Measurements from ENCODE around the gene ZNF772. TPM values are rescaled to one million over a fixed set of nuclear protein-coding genes. Genes with fewer than 3 reads are reported as not detected.

ZNF772 gene
- 0.77 TPM for polyA plus RNA-seq (2012; ENCODE audit: insufficient read length, low read depth)

GRCh38 chr19:57477191-57478008, at the start of gene ZNF772:
TSS of gene ZNF772 (minus strand) at chr19:57477566. CDS start at chr19:57477309, 257 bp downstream.
- TF ChIP-seq SIN3A (IDR thresholded peaks at IDR 0.05; ENCODE audit: borderline replicate concordance, insufficient read depth, low read length): no peak
- TF ChIP-seq FOXP2 (optimal IDR thresholded peaks at IDR 0.05; ENCODE audit: borderline replicate concordance, extremely low read depth, extremely low read length, insufficient read depth): no peak
- no peak; the same call in 1 of the 2 replicates for TF ChIP-seq POLR2AphosphoS5 (IDR thresholded peaks at IDR 0.05; ENCODE audit: low read depth, low read length)
- TF ChIP-seq, protein P1, sequence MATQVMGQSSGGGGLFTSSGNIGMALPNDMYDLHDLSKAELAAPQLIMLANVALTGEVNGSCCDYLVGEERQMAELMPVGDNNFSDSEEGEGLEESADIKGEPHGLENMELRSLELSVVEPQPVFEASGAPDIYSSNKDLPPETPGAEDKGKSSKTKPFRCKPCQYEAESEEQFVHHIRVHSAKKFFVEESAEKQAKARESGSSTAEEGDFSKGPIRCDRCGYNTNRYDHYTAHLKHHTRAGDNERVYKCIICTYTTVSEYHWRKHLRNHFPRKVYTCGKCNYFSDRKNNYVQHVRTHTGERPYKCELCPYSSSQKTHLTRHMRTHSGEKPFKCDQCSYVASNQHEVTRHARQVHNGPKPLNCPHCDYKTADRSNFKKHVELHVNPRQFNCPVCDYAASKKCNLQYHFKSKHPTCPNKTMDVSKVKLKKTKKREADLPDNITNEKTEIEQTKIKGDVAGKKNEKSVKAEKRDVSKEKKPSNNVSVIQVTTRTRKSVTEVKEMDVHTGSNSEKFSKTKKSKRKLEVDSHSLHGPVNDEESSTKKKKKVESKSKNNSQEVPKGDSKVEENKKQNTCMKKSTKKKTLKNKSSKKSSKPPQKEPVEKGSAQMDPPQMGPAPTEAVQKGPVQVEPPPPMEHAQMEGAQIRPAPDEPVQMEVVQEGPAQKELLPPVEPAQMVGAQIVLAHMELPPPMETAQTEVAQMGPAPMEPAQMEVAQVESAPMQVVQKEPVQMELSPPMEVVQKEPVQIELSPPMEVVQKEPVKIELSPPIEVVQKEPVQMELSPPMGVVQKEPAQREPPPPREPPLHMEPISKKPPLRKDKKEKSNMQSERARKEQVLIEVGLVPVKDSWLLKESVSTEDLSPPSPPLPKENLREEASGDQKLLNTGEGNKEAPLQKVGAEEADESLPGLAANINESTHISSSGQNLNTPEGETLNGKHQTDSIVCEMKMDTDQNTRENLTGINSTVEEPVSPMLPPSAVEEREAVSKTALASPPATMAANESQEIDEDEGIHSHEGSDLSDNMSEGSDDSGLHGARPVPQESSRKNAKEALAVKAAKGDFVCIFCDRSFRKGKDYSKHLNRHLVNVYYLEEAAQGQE (IDR thresholded peaks at IDR 0.05; ENCODE audit: insufficient read depth in 1 of 2, low read depth in 2 of 2, low read length in 2 of 2): no peak
- no peak for TF ChIP-seq TAF1 (IDR thresholded peaks at IDR 0.05; ENCODE audit: borderline replicate concordance, insufficient read depth, low read length)

GRCh38 chr19:57515255-57515654, 37.9 kb upstream of the ZNF772 start:
- TF ChIP-seq POLR2AphosphoS5 (IDR thresholded peaks at IDR 0.05; ENCODE audit: low read depth, low read length): no peak
- TF ChIP-seq SIN3A (IDR thresholded peaks at IDR 0.05; ENCODE audit: borderline replicate concordance, insufficient read depth, low read length): no peak
- TF ChIP-seq TAF1 (IDR thresholded peaks at IDR 0.05; ENCODE audit: borderline replicate concordance, insufficient read depth, low read length): no peak
- TF ChIP-seq, protein P1 (IDR thresholded peaks at IDR 0.05; ENCODE audit: insufficient read depth in 1 of 2, low read depth in 2 of 2, low read length in 2 of 2): no peak
- no peak for TF ChIP-seq FOXP2 (optimal IDR thresholded peaks at IDR 0.05; ENCODE audit: borderline replicate concordance, extremely low read depth, extremely low read length, insufficient read depth)

- TF ChIP-seq TAF1 (IDR thresholded peaks at IDR 0.05; ENCODE audit: borderline replicate concordance, insufficient read depth, low read length) (no peak), POLR2AphosphoS5 (IDR thresholded peaks at IDR 0.05; ENCODE audit: low read depth, low read length) (no peak)
These were observed 35.5 kb upstream of the ZNF772 start for GRCh38 chr19:57512845-57513244.

DNA sequence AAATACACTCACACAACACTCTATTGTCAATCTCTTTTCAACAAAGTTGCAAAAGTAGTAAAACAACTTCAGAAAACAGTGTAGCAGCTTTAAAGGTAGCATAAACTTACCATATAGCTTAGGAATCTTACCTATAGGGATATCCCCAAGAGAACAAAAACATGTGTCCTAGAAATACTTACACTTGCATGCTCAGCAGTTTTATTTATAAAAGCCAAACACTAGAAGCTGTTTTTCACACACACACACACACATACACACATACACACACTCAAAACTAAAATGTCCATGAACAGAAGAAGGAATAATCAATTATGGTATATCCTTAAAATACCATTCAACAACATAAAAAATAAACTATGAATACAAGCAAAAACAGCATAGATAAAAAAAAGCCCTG, 34.1 kb upstream of the ZNF772 start:
- no peak for TF ChIP-seq POLR2AphosphoS5 (IDR thresholded peaks at IDR 0.05; ENCODE audit: low read depth, low read length)
- no peak for TF ChIP-seq TAF1 (IDR thresholded peaks at IDR 0.05; ENCODE audit: borderline replicate concordance, insufficient read depth, low read length)
- TF ChIP-seq, protein P1 (IDR thresholded peaks at IDR 0.05; ENCODE audit: insufficient read depth in 1 of 2, low read depth in 2 of 2, low read length in 2 of 2): no peak
- no peak for TF ChIP-seq FOXP2 (optimal IDR thresholded peaks at IDR 0.05; ENCODE audit: borderline replicate concordance, extremely low read depth, extremely low read length, insufficient read depth)
- no peak for TF ChIP-seq SIN3A (IDR thresholded peaks at IDR 0.05; ENCODE audit: borderline replicate concordance, insufficient read depth, low read length)

GRCh38 chr19:57506163-57506562, 28.8 kb upstream of the ZNF772 start:
- TF ChIP-seq TAF1 (IDR thresholded peaks at IDR 0.05; ENCODE audit: borderline replicate concordance, insufficient read depth, low read length) (no peak), SIN3A (IDR thresholded peaks at IDR 0.05; ENCODE audit: borderline replicate concordance, insufficient read depth, low read length) (no peak), POLR2AphosphoS5 (IDR thresholded peaks at IDR 0.05; ENCODE audit: low read depth, low read length) (no peak), FOXP2 (optimal IDR thresholded peaks at IDR 0.05; ENCODE audit: borderline replicate concordance, extremely low read depth, extremely low read length, insufficient read depth) (no peak)
- TF ChIP-seq, protein P1 (IDR thresholded peaks at IDR 0.05; ENCODE audit: insufficient read depth in 1 of 2, low read depth in 2 of 2, low read length in 2 of 2): no peak

Measured in PFSK-1 (cell line).